ENCODE results near the gene GJB1.

- TF ChIP-seq ZNF596 (tag by site-specific recombination; IDR thresholded peaks at IDR 0.05) (no peak), ZBTB10 (tag by site-specific recombination; IDR thresholded peaks at IDR 0.05) (no peak), ZNF701 (tag by site-specific recombination; IDR thresholded peaks at IDR 0.05) (no peak), ZNF785 (tag by site-specific recombination; IDR thresholded peaks at IDR 0.05) (no peak)
Observed at GRCh38 chrX:71178908-71179307, 44.1 kb upstream of the GJB1 start.

All from HEK293 (cell line).